Hippocampal formation (tissue), 2 donors: ENCODE results near the gene MIEF1.

Source experiments
- DNase-seq, 2 donors: peaks; one replicate each; lab custom pipeline; 2025; lab: John Stamatoyannopoulos, UW

MIEF1 gene

DNA sequence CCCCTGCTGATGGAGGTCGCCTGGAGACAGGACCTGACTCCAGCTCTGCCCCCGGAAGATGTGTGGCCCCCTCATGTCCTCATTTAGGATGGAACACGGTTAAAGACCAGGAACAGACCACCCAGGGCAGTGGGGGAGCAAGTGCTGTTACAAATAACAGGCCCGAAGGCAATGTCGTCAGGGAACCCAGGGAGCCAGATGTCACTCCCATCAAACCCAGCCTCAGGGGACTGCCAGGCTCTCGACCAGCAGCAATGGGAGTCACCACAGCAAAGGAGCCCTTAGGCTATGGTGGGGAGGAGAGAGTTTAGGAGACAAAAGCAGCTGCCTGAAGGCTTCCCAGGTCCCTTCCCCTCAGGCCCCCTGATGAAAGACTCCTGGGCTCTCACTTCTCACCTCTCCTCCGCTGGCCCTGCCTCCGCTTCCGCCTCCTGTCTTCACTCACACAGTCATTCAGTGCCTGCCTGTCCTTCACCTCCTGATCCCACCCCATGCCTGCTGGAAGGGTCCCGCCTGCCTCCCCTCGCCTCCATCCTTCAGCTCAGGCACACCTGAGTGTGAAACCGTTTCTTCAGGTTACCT, 26.1 kb downstream of the MIEF1 start:
- DNase-seq = no peak

GRCh38 chr22:39528681-39529486, 26.8 kb downstream of the MIEF1 start:
- DNase-seq = peak; percentile 85 to 90

GRCh38 chr22:39529487-39529851, 27.4 kb downstream of the MIEF1 start:
- DNase-seq = no peak

DNA sequence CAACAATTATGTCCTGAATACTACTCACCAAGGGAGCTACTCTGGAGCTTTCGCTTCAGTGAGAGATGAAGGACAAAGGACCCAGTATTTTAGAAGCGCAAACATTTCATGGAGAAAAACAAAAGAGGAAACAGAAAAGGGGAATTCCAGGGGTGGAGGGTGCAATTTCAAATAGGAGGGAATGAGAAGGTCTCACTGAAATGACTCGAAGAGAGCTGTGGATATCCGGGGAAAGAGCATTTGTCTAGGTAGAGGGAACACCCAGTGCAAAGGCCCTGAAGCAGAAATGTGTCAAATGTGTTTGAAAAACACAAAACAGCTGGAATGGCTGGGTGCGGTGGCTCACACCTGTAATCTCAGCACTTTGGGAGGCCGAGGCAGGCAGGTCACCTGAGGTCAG, 28.0 kb downstream of the MIEF1 start:
- no peak for DNase-seq

DNA sequence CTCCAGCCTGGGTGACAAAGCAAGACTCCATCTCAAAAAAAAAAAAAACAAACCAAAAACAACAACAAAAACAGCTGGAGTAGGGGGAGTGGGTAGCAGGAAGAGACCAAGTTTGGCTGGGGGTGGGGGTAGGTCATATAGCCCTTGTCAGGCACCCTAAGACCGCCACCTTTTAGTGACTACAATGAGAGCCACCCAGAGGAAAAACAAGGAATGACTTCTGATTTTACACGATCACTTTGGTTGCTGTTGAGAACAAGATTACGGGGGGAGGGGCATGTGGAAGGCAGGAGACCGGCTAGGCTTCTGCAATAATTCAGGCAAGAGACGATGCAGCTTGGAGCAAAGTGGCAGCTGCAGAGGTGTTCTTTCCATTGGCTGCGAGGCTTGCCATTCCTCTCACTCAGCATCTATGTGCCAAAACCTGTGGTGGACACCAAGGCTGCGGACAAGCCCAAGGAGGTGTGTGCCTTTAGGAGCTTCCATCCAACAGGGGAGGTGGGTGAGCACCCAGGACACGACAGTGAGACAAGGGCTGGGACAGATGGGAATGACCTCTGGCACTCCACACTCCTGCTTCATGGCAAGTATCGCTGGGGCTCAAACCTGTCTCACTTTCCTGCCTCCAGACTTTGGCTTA, 28.7 kb downstream of the MIEF1 start:
- DNase-seq = no peak

DNA sequence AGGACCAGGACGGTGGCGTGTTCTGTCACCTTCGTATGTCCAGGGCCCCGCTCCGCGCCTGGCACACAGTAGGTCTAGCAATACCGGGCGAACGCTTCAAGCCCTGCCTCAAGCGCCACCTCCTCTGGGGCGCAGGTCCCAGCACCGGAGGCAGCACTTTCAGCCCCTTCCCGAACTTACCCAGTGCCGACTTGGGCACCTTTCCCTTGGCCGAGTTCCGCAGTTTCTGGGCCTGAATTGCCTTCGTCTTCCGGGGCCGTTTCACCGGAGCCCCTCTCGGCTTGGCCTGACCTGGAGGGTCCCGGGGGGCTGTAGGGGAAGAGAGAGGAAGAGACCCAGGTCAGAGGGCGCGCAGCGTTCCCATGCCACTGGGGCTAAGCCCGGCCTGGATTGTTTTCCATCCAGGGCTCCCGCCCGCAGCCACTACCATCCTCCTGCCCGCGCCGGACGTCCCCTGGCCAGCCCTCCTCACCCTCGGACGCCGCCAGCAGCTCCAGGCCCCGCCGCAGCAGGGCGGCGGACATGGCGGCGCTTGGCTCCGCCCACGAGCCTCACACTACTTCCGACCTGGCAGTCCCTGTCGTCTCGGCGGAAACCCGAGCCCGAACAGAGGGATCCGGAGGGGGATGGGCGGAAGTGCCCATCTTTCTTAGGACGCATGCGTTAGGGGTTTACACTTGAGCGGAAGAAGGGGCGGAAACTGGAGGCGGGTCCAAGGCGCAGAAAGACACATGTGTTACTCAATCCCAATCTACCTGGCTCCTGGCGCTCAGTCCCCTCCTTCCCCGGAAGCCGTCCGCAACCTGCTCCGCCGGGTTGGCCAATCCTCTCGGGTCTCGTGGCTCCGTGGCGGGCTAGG, 30.4 kb downstream of the MIEF1 start, which contains the start of gene RPS19BP1:
TSS of gene RPS19BP1 (minus strand) at position 534 of the 859 bp plus-strand sequence. CDS start at position 524, 10 bp downstream.
- peak; percentile 96 to 98 for DNase-seq

GRCh38 chr22:39534092-39534506, 32.0 kb downstream of the MIEF1 start:
- no peak for DNase-seq

GRCh38 chr22:39534591-39535356, 32.7 kb downstream of the MIEF1 start:
- DNase-seq = peak; percentile 29 to 61

GRCh38 chr22:39535357-39535725, 33.3 kb downstream of the MIEF1 start:
- no peak for DNase-seq

GRCh38 chr22:39535831-39536449, 33.9 kb downstream of the MIEF1 start:
- DNase-seq = no peak

- DNase-seq = no peak
These were observed 34.6 kb downstream of the MIEF1 start for GRCh38 chr22:39536711-39537110.

GRCh38 chr22:39537975-39538374, 35.9 kb downstream of the MIEF1 start:
- DNase-seq = no peak

DNA sequence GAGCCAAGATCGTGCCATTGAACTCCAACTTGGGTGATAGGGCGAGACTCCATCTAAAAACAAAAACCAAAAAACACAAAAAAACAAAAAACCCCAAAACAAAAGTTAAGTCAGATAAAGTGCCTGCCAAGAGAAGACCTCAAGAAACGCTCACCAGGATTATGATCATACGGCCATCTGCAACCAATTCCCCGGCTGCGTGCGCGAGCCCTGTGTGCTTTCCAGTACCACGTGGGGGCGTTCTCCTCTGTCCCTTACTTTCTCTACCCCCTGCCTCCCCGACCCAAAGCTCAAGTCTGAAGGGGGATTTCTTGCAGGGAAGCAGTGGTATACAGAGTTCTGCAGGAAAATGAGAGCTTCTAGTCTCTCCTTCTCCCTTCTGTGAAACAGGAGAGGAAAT, 41.0 kb downstream of the MIEF1 start:
- DNase-seq = no peak

GRCh38 chr22:39545386-39546365, 43.6 kb downstream of the MIEF1 start:
- no peak for DNase-seq

DNA sequence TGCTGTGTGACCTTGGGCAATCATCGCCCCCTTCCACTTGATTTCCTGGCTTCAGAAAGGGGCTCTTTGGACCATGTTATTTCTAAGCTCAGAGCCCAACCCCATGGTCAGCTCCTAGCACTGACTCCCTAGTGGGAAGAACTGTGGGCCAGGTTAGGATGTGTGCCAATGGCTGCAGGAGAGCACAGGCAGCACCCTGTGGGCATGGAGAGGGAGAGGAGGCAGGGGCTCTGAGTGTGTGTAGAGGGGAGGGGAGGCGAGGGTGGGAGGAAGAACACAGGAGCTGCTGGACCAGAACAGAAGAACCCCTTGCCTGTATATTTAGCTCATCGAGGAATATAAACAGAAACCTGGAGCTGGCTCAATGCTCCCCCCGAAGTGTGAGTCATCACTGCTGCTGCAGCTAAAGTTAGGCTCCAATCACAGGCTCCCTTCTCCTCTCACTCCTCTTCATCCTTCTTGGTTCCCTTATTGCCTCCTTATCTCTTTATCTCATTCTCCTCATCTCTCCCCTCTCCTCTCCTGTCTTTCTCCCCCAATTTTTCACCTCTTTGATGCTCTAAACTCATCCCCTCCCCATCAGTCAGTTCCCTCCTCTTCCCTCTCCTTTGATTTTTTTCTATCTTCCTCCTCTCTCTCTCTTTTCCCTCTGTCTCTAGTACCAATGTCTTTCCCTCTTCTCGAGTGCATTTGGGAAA, 44.9 kb downstream of the MIEF1 start:
- peak in 1 of 2 donors; percentile 35 for DNase-seq

DNA sequence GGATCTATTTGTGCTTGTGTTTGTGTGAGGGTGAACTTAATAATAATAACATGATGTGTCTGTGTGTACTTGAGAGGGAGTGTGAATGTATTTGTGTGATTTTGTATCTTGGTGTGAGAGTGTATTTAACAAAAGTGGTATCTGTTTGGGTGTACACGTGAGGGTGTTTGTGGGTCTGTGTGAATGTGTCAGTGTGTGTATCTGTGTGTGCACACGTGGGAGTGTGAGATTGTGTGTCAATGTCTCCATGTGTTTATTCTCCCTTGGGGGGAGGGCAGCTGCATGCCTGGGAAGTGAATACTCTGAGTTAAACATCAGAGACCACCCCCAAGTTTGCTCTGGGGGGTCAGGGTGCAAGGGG, 45.5 kb downstream of the MIEF1 start:
- DNase-seq = no peak

DNA sequence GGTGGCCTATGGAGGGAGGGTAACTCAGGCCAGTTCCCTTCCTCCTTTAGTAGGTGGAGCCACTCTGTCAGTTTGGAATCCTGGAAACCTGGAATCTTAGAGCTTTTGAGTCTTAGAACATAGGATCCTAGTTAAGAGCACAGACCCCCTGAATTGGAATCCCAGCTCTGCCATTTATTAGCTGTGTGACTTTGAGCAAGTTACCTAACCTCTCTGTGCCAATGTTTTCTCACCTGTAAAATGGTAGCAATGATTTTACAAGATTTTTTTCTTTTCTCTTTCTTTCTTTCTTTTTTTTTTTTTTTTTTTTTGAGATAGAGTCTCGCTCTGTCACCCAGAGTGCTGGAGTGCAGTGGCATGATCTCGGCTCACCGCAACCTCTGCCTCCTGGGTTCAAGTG, 51.3 kb downstream of the MIEF1 start:
- DNase-seq = no peak

DNA sequence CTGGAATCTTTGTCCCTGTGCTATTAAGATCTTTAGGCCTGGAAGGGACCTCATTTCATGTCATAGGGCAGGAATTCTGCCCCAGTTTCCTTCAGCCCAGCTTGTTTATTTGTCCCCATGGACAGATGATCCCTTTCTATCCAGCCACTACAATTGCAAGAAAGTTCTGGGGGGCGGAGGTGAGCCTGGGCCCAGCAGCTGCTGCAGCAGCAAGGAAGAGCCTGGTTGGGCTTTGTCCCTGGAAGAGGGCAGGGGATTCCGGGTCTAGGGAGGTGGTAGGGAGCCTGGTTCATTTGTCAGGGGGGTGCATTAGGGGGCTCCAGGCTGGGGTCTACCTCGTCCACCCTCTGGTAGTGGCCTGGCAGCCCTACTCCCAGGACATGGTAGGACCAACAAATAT, 52.1 kb downstream of the MIEF1 start:
- no peak for DNase-seq
